Vagina (tissue), 2 donors: ENCODE results near the gene PLEKHH3. TPM values are rescaled to one million over a fixed set of nuclear protein-coding genes. Genes with fewer than 3 reads are reported as not detected.
"Not testable (repeated sequence)": the region's sequence is repeated elsewhere in the genome, so short reads cannot be mapped to it uniquely, and the experiment has no call there.

Experiments
- DNase-seq, 2 donors: peaks; one replicate each; pipeline ENCODE4 v3.0.0-alpha.2; 2017; ENCODE audit errors: extremely low spot score in 2 of 2
- H3K27ac ChIP-seq: fragments of 200-600 bp; sonication (generic); one replicate; pipeline ENCODE4 v1.5.1; 2019
- H3K27me3 ChIP-seq: fragments of 200-600 bp; sonication (generic); one replicate; pipeline ENCODE4 v1.5.1; 2019
- H3K36me3 ChIP-seq, 2 donors: fragments of 200-600 bp; sonication (generic); one replicate each; pipeline ENCODE4 v1.5.1; 2017 to 2019
- H3K4me1 ChIP-seq: fragments of 200-600 bp; sonication (generic); one replicate; pipeline ENCODE4 v1.5.1; 2019
- H3K4me3 ChIP-seq, 2 donors: fragments of 200-600 bp; sonication (generic); 1 replicate in 1 of 2; 2 replicates in 1 of 2; pipeline ENCODE4 v1.5.1; 2016 to 2019
- H3K9me3 ChIP-seq: fragments of 200-600 bp; sonication (generic); one replicate; pipeline ENCODE4 v1.5.1; 2019
- CTCF ChIP-seq, 3 experiments: fragments of 450-650 bp in 2 of 3; fragments of 200-600 bp in 1 of 3; sonication (generic) in 1 of 3; IDR thresholded peaks; one replicate each; pipeline ENCODE4 v1.5.1; 2017 to 2019; ENCODE audit warnings: antibody characterized with exemption in 3 of 3, mild to moderate bottlenecking in 2 of 3, moderate library complexity in 2 of 3
- POLR2A ChIP-seq, 2 donors: fragments of 450-650 bp; IDR thresholded peaks; one replicate each; pipeline ENCODE4 v1.6.1; 2017; ENCODE audit warnings: antibody characterized with exemption in 2 of 2, mild to moderate bottlenecking in 2 of 2, moderate library complexity in 2 of 2
- POLR2AphosphoS5 ChIP-seq, 2 donors: sonication (generic); formaldehyde crosslinking; IDR thresholded peaks; one replicate each; pipeline ENCODE4 v1.9.0; 2017; ENCODE audit warnings: antibody characterized with exemption in 2 of 2, mild to moderate bottlenecking in 2 of 2, low read depth in 1 of 2; ENCODE audit not compliant: insufficient read depth in 1 of 2
- intact Hi-C: fragments of 100-400 bp; cut with DNase I; formaldehyde crosslinking; loops from one replicate; pipeline ENCODE4 v1.15.1; 2023
- total RNA-seq: library from RNA; depleted of rRNA; stranded (reverse); fragments of >200 nt; gene quantifications from one replicate; pipeline ENCODE4 v1.2.3, GENCODE V29; 2016

The PLEKHH3 gene
- total RNA-seq, 1 donor from 2014 or later: 44.9 TPM

GRCh38 chr17:42629411-42630009 lies 47.3 kb downstream of the PLEKHH3 start:
- Histone ChIP-seq H3K4me3 (no peak overlapping the region), H3K36me3 (no peaks in the 10 kb centered on the region), H3K9me3 (no peaks in the 10 kb centered on the region), H3K27ac (no peak overlapping the region), H3K27me3 (no peaks in the 10 kb centered on the region), H3K4me1 (peaks cover 2% of the 10 kb centered on the region)
- intact Hi-C loops: no loop called here
- DNase-seq: no peak
- TF ChIP-seq POLR2A (IDR thresholded peaks at IDR 0.05): no peak
- TF ChIP-seq POLR2AphosphoS5 (IDR thresholded peaks at IDR 0.05; ENCODE audit: insufficient read depth in 1 of 2, low read depth in 1 of 2): peak in 1 of 2 donors; percentile 70

- intact Hi-C loops, H3K9me3 ChIP-seq, H3K4me1 ChIP-seq, H3K4me3 ChIP-seq, H3K27ac ChIP-seq, H3K27me3 ChIP-seq, H3K36me3 ChIP-seq, DNase-seq: not testable (repeated sequence)
Observed at GRCh38 chr17:42627032-42627764, 49.6 kb downstream of the PLEKHH3 start.

GRCh38 chr17:42623732-42624596 lies 52.8 kb downstream of the PLEKHH3 start:
- intact Hi-C loops: no loop called here
- no peaks in the 10 kb centered on the region for H3K9me3 ChIP-seq
- no peak overlapping the region for H3K27ac ChIP-seq
- H3K4me1 ChIP-seq: peaks cover 5% of the 10 kb centered on the region
- no peaks in the 10 kb centered on the region for H3K36me3 ChIP-seq
- no peak for DNase-seq
- H3K4me3 ChIP-seq: no peak overlapping the region
- TF ChIP-seq POLR2AphosphoS5 (IDR thresholded peaks at IDR 0.05; ENCODE audit: insufficient read depth in 1 of 2, low read depth in 1 of 2) (peak in 1 of 2 donors; percentile 91), POLR2A (IDR thresholded peaks at IDR 0.05) (no peak)
- no peaks in the 10 kb centered on the region for H3K27me3 ChIP-seq

GRCh38 chr17:42623271-42623670 lies 53.5 kb downstream of the PLEKHH3 start:
- H3K4me1 ChIP-seq: peaks cover 12% of the 10 kb centered on the region
- no peaks in the 10 kb centered on the region for H3K36me3 ChIP-seq
- TF ChIP-seq POLR2A (IDR thresholded peaks at IDR 0.05) (no peak), CTCF (IDR thresholded peaks at IDR 0.05) (no peak), POLR2AphosphoS5 (IDR thresholded peaks at IDR 0.05; ENCODE audit: insufficient read depth in 1 of 2, low read depth in 1 of 2) (no peak)
- H3K27ac ChIP-seq: no peak overlapping the region
- no peaks in the 10 kb centered on the region for H3K9me3 ChIP-seq
- DNase-seq: no peak
- intact Hi-C loops: no loop called here
- H3K27me3 ChIP-seq: no peaks in the 10 kb centered on the region
- H3K4me3 ChIP-seq: no peak overlapping the region

GRCh38 chr17:42621987-42622386 lies 54.8 kb downstream of the PLEKHH3 start:
- H3K27ac ChIP-seq, DNase-seq, H3K9me3 ChIP-seq, H3K27me3 ChIP-seq, intact Hi-C loops, H3K36me3 ChIP-seq, H3K4me3 ChIP-seq: not testable (repeated sequence)
- H3K4me1 ChIP-seq: peaks cover 15% of the 10 kb centered on the region

GRCh38 chr17:42618442-42619150 lies 58.2 kb downstream of the PLEKHH3 start:
- Histone ChIP-seq H3K4me1 (peaks cover 10% of the 10 kb centered on the region), H3K9me3 (no peaks in the 10 kb centered on the region), H3K36me3 (peaks cover 0 to 22% of the 10 kb centered on the region in 2 donors), H3K27ac (no peak overlapping the region), H3K4me3 (no peak overlapping the region), H3K27me3 (no peaks in the 10 kb centered on the region)
- TF ChIP-seq CTCF (IDR thresholded peaks at IDR 0.05) (no peak), POLR2AphosphoS5 (IDR thresholded peaks at IDR 0.05; ENCODE audit: insufficient read depth in 1 of 2, low read depth in 1 of 2) (peak in 1 of 2 donors; percentile 36), POLR2A (IDR thresholded peaks at IDR 0.05) (no peak)
- no peak for DNase-seq
- intact Hi-C loops: no loop called here
